HepG2 (cell line): ENCODE measurements around the gene TLDC2.
"Not testable (repeated sequence)": the region's sequence is repeated elsewhere in the genome, so short reads cannot be mapped to it uniquely, and the experiment has no call there.

Source experiments
- CEBPB ChIP-seq: IDR thresholded peaks from 2 replicates; pipeline ENCODE4 v1.6.1; 2011; ENCODE audit warnings: low read depth, low read length, improper control_type of control experiment, borderline replicate concordance
- DR1 ChIP-seq: sonication (generic); formaldehyde crosslinking; IDR thresholded peaks from 2 replicates; pipeline ENCODE4 v1.8.0; 2021; ENCODE audit warnings: mild to moderate bottlenecking, missing genetic modification reagents, inconsistent platforms
- EZH2 ChIP-seq: conservative IDR thresholded peaks from 2 replicates; pipeline ENCODE4 v1.6.1; 2012; ENCODE audit warnings: mild to moderate bottlenecking, low read depth, low read length, moderate library complexity
- KLF9 ChIP-seq: IDR thresholded peaks from 2 replicates; pipeline ENCODE4 v1.6.1; 2016; ENCODE audit warnings: low read depth
- ONECUT2 ChIP-seq: sonication (generic); formaldehyde crosslinking; IDR thresholded peaks from 2 replicates; pipeline ENCODE4 v1.4.0; 2020; ENCODE audit warnings: missing genetic modification reagents
- RBFOX2 ChIP-seq: fragments of 200-400 bp; formaldehyde crosslinking; IDR thresholded peaks from 2 replicates; pipeline ENCODE4 v1.6.1; 2017; ENCODE audit warnings: low read depth, mild to moderate bottlenecking, low read length
- SNRNP70 ChIP-seq: fragments of 200-400 bp; formaldehyde crosslinking; IDR thresholded peaks from 2 replicates; pipeline ENCODE4 v1.6.1; 2017; ENCODE audit warnings: mild to moderate bottlenecking, low read depth, low read length, moderate library complexity
- STAT5B ChIP-seq: sonication (generic); formaldehyde crosslinking; IDR thresholded peaks from 2 replicates; pipeline ENCODE4 v1.4.0; 2020; ENCODE audit warnings: missing genetic modification reagents
- TAF1 ChIP-seq: sonication (generic); formaldehyde crosslinking; IDR thresholded peaks from 2 replicates; pipeline ENCODE4 v1.4.0; 2020; ENCODE audit warnings: missing genetic modification reagents
- ZBTB10 ChIP-seq: sonication (generic); formaldehyde crosslinking; IDR thresholded peaks from 2 replicates; pipeline ENCODE4 v1.4.0; 2020; ENCODE audit warnings: missing genetic modification reagents, borderline replicate concordance
- ZNF513 ChIP-seq: sonication (generic); formaldehyde crosslinking; conservative IDR thresholded peaks from 2 replicates; pipeline ENCODE4 v1.5.0; 2020; ENCODE audit warnings: missing genetic modification reagents
- ZNF549 ChIP-seq: sonication (generic); formaldehyde crosslinking; IDR thresholded peaks from 2 replicates; pipeline ENCODE4 v1.5.0; 2020; ENCODE audit warnings: missing genetic modification reagents
- TF ChIP-seq, protein P1 (sequence below): sonication (generic); formaldehyde crosslinking; IDR thresholded peaks from 2 replicates; pipeline ENCODE4 v1.5.0; 2020; ENCODE audit warnings: mild to moderate bottlenecking, missing genetic modification reagents, moderate library complexity

DNA sequence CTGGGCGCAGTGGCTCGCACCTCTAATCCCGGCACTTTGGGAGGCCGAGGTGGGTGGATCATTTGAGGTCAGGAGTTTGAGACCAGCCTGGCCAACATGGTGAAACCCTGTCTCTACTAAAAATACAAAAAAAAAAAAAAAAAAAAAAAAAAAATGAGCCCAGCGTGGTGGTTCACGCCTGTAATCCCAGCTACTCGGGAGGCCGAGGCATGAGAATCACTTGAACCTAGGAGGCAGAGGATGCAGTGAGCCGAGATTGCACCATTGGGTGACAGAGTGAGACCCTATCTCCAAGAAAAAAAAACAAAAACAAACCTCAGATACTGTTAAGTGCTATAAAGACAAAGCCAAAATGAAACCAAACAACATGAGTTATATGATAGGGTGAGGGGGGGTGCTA lies 34.9 kb upstream of the TLDC2 start:
- not testable (repeated sequence) for TF ChIP-seq ZNF549 (CRISPR knock-in tag); SNRNP70; CEBPB; ZBTB10 (CRISPR knock-in tag); KLF9 (CRISPR knock-in tag); EZH2; RBFOX2; ZNF513 (CRISPR knock-in tag); ONECUT2; DR1 (CRISPR knock-in tag); TAF1; STAT5B (CRISPR knock-in tag)
- TF ChIP-seq, protein P1, sequence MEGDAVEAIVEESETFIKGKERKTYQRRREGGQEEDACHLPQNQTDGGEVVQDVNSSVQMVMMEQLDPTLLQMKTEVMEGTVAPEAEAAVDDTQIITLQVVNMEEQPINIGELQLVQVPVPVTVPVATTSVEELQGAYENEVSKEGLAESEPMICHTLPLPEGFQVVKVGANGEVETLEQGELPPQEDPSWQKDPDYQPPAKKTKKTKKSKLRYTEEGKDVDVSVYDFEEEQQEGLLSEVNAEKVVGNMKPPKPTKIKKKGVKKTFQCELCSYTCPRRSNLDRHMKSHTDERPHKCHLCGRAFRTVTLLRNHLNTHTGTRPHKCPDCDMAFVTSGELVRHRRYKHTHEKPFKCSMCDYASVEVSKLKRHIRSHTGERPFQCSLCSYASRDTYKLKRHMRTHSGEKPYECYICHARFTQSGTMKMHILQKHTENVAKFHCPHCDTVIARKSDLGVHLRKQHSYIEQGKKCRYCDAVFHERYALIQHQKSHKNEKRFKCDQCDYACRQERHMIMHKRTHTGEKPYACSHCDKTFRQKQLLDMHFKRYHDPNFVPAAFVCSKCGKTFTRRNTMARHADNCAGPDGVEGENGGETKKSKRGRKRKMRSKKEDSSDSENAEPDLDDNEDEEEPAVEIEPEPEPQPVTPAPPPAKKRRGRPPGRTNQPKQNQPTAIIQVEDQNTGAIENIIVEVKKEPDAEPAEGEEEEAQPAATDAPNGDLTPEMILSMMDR (CRISPR knock-in tag): not testable (repeated sequence)
